GM21423 (cell line): ENCODE results near the gene TRIM44.
"Not testable (repeated sequence)": the region's sequence is repeated elsewhere in the genome, so short reads cannot be mapped to it uniquely, and the experiment has no call there.

ENCODE experiments used
- ATAC-seq: cut with Tn5 transposase; IDR thresholded peaks from one replicate; pipeline ENCODE4 v1.9.1; 2021; ENCODE audit warnings: mild to moderate bottlenecking, moderate library complexity; ENCODE audit not compliant: unreplicated experiment

TRIM44 gene

DNA sequence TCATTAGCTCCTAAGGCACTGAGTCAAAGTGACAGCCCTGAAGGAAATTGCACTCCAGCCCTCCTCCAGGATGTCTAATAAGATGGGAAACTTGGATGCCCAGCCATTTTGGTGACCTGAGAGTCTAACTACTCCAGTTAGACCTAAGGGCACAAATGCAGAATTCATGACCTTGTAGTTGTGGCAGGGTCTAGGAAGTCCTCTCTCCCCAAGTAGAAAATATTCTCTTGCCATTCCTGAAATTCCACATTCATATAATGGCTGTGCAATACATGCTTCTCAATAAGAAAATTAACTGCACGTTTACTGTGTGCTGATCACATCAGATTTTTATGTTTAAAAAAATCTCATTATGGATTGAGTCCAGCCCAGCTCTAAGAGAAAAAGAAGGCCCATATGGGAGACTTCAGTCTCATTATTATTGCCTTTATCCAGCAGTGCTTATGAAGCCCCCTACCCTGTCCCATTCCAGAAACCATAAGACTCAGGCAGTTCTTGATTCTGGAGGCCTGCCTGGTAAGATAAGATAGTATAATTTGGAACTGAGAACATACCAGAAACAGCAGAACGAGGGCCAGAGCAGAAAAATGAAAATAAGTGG lies 147.6 kb downstream of the TRIM44 start:
- no peak for ATAC-seq

DNA sequence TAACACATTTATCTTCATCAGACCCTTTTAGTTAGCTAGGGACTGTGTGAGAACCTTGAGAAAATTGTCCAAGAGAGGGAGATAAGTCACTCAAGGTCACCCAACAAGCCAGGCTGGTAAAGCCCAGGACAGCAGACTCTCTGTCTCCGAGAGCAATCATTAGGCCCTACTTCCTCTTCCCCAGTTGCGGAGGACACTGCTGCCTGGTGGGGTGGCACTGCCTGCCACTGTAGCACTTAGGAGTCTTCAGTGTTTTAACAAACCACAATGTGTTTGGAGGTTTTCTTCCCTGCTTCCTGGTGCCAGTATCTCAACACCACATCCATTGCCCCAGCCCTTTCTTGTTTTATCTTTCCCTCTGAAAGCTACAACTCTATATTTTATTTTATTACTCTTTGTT lies 149.2 kb downstream of the TRIM44 start:
- peak; percentile 66 for ATAC-seq

GRCh38 chr11:35812828-35813227 lies 150.3 kb downstream of the TRIM44 start:
- no peak for ATAC-seq

DNA sequence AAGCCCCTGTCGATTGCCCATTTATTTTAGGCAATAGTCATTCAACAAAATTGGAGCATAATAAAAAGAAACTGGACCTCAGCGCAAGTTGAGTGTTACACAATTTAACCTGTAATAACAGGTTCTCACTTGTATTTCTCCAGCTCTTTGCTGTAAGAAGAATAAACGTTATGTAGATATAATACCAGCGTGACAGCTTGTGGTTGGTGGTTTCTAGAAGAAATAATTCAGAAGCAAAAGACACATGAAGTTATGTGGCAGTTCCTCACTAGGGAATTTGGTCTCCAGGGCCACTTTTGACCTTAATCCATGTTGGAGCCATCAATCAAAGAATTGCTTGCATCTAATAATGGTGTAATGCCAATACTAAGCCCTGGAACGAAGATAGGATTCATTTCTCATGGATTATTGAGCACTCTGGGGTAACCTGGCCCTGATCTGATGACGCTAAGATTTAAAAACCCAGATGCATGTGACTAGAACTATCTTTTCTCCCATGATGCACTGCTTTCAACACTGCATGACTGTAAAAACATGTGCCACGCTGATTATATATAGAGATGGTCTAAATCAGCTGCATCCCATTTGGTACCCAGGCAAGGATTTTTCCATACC lies 151.6 kb downstream of the TRIM44 start:
- no peak for ATAC-seq

DNA sequence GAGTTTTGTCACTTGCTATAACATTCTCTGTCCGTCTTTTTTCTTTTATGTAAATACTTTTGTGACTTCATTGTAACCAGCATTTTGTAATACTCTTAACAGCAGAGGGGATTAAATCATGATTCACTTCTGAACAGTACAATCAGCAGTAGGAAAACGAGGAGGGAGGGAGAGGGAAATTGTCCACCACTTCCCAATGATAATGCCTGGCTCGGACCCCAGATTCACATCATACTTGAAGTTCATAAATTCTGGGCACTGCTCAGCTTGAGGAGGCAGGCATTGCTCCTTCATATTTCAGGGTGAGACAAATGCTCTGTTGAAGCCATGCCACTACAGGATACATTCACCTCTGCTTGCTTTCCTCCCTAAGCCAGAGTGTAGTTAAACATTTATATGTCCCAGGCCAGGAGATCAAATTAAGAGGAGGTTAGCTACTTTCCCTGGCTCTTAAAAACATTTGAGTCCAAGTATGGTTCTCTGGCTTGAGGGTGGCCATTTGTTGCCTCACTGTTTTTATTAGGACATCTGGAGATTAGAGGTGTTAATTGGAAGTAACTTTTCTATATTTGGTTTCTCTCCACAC lies 152.2 kb downstream of the TRIM44 start:
- ATAC-seq: no peak

DNA sequence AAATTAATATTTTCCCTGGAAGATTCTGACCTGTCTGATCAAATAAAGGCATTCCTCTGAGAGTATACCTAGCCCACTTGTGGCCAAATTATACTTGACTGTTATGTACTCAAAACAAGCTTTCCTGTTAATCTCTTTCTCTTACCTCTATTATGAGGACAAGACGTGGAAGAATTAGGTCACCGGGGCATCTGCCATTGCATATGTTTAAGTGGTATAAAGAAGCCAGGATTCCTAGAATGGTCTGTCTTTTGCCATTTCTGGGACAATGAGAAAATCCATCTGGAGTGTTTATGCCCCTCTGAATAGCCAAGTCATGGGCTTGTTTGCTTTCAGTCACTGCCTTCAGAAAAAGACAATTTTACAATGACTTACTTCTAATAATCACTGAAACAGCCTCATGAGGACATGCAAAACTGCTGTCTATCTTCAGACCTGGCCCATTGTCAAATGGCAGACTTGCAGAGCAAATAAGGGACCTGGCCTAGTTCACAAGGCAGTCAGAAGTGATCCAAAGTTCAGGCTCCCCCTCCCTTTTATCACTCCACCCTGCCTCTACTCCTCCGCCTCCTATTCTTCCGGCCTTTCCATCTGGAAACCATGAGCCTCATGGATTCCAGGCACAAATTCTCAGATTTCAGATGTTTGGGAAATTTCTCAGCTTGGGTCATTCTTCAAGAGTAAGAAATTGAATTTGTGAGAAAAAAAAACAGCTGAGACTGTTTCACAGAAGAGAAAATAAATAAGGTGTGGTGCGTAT lies 153.2 kb downstream of the TRIM44 start:
- ATAC-seq: no peak

DNA sequence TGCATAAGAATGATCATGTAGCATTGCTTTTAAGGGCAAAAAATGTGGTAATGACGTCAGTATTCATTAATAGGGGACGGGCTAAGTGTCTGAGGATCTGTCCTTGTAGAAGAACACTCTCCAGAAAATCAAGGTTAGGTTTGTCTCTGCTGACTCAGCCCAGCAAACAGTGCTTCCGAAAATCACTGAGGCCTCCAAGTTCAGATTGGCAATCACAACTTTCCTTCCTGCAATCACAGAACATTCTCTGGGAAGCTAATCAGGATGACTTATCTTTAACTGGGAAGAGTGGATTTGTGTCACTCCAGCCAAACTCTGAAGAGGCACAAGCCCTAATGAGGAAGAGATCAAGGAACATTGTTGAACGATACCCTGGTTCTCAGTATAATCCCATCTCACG lies 158.0 kb downstream of the TRIM44 start:
- ATAC-seq: no peak

DNA sequence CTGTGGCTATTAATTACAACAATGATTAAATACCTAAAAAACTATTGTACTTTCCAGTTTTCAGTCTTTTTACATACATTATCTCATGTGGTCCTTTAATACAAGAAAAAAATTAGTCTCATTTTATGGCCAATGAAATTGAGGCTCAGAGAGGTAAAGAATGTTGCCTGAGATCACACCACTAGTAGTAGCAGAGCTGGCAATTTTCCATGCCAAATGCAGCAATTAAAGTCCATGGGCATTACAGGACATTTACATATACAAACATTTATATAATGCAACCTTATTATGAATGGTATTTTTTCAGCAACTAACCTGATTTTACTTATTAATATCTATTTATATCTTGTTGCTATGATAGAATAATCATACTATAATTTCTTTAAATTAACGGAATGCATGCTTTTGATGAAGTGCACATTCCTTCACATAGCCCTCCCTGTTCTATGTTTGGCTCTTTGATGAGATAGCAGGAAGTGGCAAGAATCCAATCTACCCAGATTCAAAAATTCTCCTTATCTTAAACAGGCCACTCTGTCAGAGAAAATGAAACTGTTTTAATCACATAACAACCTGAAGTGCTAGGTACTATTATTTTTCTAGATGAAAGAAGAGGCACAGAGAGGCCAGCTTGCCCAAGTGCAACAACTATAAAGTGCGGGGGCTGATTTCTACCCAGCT lies 160.4 kb downstream of the TRIM44 start:
- ATAC-seq: no peak

GRCh38 chr11:35823742-35824298 lies 161.2 kb downstream of the TRIM44 start:
- no peak for ATAC-seq

- no peak for ATAC-seq
These were observed 162.8 kb downstream of the TRIM44 start for GRCh38 chr11:35825386-35825785.

DNA sequence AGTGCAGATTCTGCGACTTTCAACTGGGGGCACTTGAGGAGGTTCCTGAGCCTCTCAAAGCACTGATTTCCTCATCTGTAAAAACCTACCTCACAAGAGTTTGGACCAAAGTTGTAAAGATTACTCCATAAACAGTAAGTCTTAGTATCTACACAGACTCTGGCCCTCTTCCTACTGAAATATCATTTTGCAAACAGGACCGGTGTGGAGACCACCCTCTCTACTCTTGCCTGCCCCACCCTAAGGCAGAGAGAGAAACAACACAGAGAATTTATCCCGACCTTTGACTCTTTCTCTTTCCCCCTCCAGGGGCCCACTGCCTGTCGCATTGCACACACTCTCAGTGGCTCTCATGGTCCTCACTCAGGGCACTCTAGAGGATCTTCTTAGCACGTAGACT lies 163.4 kb downstream of the TRIM44 start:
- no peak for ATAC-seq

DNA sequence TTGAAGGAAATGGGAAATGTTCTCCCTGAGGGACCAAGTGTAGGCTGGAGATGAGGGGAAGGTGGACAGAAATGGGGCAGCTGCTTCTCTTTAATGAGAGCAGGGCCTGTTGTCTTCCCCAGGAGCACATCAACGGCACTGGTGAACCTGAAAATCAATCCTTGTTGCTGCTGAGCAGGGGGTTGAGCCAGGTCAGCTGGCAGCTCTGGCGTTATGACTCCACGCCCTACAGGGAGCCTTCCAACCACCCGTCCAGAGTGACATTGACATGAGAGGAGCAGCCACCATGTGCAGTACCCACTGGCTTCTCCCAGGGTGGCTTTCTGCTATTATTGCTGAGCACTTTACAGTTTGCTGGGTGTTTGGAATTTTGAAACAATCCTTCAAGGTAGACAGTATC lies 164.4 kb downstream of the TRIM44 start:
- ATAC-seq: no peak

DNA sequence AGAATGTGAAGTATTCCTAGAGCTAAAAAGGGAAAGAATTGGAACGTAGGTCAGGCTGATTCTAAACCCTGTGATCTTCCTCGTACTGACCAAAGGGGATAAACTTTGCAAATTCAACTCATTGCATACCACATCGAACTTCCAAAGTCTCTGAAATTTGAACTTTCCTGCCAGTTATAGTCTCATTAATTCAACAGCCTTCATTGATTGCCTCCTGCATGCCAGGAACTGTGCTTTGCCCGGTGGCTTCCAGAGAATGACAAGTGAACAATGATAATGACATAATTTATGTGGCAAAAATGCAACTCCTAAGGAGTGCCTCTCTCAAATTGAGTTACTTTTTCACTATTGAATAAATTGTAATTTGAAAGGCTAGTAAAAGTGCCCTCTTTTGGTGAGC lies 173.6 kb downstream of the TRIM44 start:
- no peak for ATAC-seq

GRCh38 chr11:35838071-35838470 lies 175.5 kb downstream of the TRIM44 start:
- no peak for ATAC-seq

- not testable (repeated sequence) for ATAC-seq
These were observed 176.3 kb downstream of the TRIM44 start for GRCh38 chr11:35838697-35839367.

DNA sequence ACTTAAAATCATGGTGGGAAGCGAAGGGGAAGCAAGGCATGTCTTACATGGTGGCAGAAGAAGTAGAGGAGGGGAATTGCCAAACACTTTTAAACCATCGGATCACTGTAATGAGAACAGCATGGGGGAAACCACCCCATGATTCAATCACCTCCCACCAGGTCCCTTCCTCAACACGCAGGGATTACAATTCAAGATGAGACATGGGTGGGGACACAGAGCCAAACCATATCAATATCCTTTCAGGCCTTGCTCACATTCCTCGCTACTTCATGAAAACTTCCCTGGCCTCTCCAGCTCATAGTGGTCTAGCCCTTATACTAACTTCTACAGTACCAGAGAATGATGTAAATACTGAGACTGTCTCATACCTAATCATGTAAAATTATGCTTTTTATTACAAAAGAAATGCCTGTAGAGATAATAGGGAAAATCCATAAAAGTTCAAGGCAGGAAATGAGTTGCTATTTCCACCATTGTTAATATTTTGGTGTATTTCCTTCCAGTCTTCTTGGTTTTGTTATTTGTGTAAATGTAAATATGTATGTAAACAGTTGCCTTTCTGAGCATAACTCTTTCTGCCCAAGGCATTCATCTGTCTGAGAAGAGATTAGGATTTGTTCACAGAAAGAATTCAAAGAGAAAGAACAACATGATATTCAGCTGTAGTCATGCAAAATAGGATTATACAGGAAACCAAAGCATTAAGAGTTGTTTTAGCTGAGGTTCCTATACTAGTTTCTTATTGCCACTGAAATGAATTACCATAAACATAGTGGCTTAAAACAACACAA lies 177.0 kb downstream of the TRIM44 start:
- no peak for ATAC-seq

DNA sequence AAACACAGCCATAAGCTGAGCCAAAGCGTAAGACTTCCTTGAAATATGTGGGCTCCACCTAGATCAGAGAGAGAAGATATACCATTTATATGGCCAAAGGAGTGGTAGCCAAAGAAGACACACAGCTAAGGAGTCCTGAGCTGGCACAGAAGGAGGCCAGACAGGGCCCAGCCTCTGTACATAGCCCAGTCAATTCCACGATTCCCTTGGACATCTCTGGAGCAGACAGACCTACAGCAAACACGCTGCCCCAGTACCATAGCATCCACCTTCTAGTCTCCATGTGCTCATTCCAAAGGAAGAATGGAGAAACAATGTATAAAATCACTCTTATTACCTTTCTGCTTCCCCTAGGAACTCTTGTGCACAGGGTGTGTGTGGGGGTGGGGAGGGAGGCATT lies 179.2 kb downstream of the TRIM44 start:
- ATAC-seq: no peak

DNA sequence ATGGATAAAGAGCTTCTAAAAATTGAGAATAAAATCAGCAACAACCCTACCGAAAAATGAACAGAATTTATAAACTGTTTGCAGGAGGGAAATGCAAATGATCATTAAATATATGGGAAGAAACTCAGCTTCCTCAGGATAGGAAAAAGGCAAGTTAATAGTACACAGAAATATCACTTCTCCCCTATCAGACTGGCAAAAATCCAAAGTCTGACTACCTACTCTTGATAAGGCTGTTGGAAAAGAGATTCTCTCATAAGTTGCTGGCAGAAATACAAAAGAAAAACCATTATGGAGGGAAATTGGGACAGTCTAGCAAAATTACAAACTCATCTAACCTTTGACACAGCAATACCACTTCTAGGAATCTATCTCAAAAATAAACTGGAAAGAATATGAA lies 180.4 kb downstream of the TRIM44 start:
- no peak for ATAC-seq

GRCh38 chr11:35844579-35844978 lies 182.0 kb downstream of the TRIM44 start:
- no peak for ATAC-seq

GRCh38 chr11:35845860-35846259 lies 183.3 kb downstream of the TRIM44 start:
- ATAC-seq: no peak
